GM10266 (cell line): Measurements from ENCODE around the gene GLDC.

ENCODE experiments used
- DNase-seq: peaks from one replicate; pipeline ENCODE4 v3.0.0; 2012; ENCODE audit errors: extremely low spot score
- TF ChIP-seq, protein P1 (sequence below): IDR thresholded peaks from 2 replicates; pipeline ENCODE4 v1.5.1; 2012; ENCODE audit warnings: mild to moderate bottlenecking, low read depth; ENCODE audit not compliant: control insufficient read depth, insufficient read depth; ENCODE audit errors: missing control alignments

Gene GLDC

GRCh38 chr9:6641961-6642360 lies 3.6 kb downstream of the GLDC start:
- TF ChIP-seq, protein P1, sequence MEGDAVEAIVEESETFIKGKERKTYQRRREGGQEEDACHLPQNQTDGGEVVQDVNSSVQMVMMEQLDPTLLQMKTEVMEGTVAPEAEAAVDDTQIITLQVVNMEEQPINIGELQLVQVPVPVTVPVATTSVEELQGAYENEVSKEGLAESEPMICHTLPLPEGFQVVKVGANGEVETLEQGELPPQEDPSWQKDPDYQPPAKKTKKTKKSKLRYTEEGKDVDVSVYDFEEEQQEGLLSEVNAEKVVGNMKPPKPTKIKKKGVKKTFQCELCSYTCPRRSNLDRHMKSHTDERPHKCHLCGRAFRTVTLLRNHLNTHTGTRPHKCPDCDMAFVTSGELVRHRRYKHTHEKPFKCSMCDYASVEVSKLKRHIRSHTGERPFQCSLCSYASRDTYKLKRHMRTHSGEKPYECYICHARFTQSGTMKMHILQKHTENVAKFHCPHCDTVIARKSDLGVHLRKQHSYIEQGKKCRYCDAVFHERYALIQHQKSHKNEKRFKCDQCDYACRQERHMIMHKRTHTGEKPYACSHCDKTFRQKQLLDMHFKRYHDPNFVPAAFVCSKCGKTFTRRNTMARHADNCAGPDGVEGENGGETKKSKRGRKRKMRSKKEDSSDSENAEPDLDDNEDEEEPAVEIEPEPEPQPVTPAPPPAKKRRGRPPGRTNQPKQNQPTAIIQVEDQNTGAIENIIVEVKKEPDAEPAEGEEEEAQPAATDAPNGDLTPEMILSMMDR: no peak
- no peak for DNase-seq

GRCh38 chr9:6641561-6641960 lies 4.0 kb downstream of the GLDC start:
- no peak for DNase-seq
- TF ChIP-seq, protein P1: no peak

GRCh38 chr9:6641056-6641455 lies 4.5 kb downstream of the GLDC start:
- TF ChIP-seq, protein P1: no peak
- no peak for DNase-seq

GRCh38 chr9:6640268-6641051 lies 5.1 kb downstream of the GLDC start:
- DNase-seq: no peak
- TF ChIP-seq, protein P1: no peak

GRCh38 chr9:6639622-6640021 lies 5.9 kb downstream of the GLDC start:
- TF ChIP-seq, protein P1: no peak
- DNase-seq: no peak

DNA sequence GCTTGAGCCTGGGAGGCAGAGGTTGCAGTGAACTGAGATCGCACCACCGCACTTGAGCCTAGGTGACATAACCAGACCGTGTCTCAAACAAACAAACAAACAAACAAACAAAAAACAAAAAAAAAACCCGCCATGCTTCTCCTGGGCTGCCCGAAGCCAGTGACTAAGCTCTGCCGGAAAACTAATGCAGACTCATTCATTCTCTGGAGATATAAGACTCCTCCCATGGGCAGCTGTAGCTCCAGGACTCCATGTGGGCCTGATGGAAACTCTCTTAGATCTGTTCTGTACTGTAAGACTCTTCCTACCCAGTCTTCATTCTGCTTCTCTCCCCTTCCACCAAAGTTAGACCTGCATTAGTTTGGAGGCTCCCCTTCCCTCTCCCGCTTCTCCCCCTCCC lies 11.1 kb downstream of the GLDC start:
- DNase-seq: no peak
- TF ChIP-seq, protein P1: no peak

DNA sequence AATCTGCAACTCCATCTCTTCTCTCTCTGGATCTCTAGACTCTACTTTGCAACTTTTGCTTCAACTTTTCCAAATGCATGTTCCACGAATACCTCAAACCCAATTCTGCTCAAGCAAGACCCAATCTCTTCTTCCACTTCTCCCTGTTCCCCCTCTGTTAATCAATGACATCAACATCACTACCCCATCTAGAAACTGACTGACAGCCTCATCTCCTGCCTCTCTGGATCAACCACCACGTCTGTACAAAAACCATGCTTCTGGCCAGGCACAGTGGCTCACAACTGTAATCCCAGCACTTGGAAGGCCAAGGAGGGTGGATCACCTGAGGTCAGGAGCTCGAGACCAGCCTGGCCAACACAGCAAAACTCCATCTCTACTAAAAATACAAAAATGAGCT lies 12.2 kb downstream of the GLDC start:
- TF ChIP-seq, protein P1: no peak
- DNase-seq: no peak
